Measurements from ENCODE around the gene NOLC1.
"Not testable (repeated sequence)": the region's sequence is repeated elsewhere in the genome, so short reads cannot be mapped to it uniquely, and the experiment has no call there.

The NOLC1 gene

GRCh38 chr10:102154466-102155116 is 2.4 kb downstream of the NOLC1 start:
- DNase-seq (ENCODE audit: low spot score), result no peak

- DNase-seq (ENCODE audit: low spot score), result no peak
Observed at GRCh38 chr10:102157224-102157623, 5.0 kb downstream of the NOLC1 start.

GRCh38 chr10:102159051-102159597 is 6.9 kb downstream of the NOLC1 start:
- DNase-seq (ENCODE audit: low spot score), result no peak

- DNase-seq (ENCODE audit: low spot score), result no peak
Observed at GRCh38 chr10:102159831-102160230, 7.6 kb downstream of the NOLC1 start.

GRCh38 chr10:102163342-102163989 is 11.3 kb downstream of the NOLC1 start:
- DNase-seq (ENCODE audit: low spot score), result no peak

GRCh38 chr10:102167861-102168260 is 15.7 kb downstream of the NOLC1 start:
- DNase-seq (ENCODE audit: low spot score), result no peak

- DNase-seq (ENCODE audit: low spot score), result no peak
Observed at GRCh38 chr10:102170602-102171001, 18.4 kb downstream of the NOLC1 start.

- DNase-seq (ENCODE audit: low spot score), result no peak
Observed at GRCh38 chr10:102172288-102172687, 20.1 kb downstream of the NOLC1 start.

- no peak for DNase-seq (ENCODE audit: low spot score)
Observed at GRCh38 chr10:102175415-102175814, 23.2 kb downstream of the NOLC1 start.

GRCh38 chr10:102184606-102185005 is 32.4 kb downstream of the NOLC1 start:
- DNase-seq (ENCODE audit: low spot score), result no peak

GRCh38 chr10:102185272-102185671 is 33.1 kb downstream of the NOLC1 start:
- no peak for DNase-seq (ENCODE audit: low spot score)

GRCh38 chr10:102185811-102186527 is 33.8 kb downstream of the NOLC1 start:
- no peak for DNase-seq (ENCODE audit: low spot score)

- DNase-seq (ENCODE audit: low spot score), result no peak
Observed at GRCh38 chr10:102188298-102188940, 36.2 kb downstream of the NOLC1 start.

GRCh38 chr10:102188941-102189898 is 37.0 kb downstream of the NOLC1 start:
- not testable (repeated sequence) for DNase-seq (ENCODE audit: low spot score)

- no peak for DNase-seq (ENCODE audit: low spot score)
Observed at GRCh38 chr10:102191956-102192355, 39.8 kb downstream of the NOLC1 start.

GRCh38 chr10:102195296-102195870 is 43.2 kb downstream of the NOLC1 start:
- no peak for DNase-seq (ENCODE audit: low spot score)

- no peak for DNase-seq (ENCODE audit: low spot score)
Observed at GRCh38 chr10:102196893-102197292, 44.7 kb downstream of the NOLC1 start.

GRCh38 chr10:102198027-102198426 is 45.8 kb downstream of the NOLC1 start:
- no peak for DNase-seq (ENCODE audit: low spot score)

- no peak for DNase-seq (ENCODE audit: low spot score)
Observed at GRCh38 chr10:102200751-102201640, 48.8 kb downstream of the NOLC1 start.

- no peak for DNase-seq (ENCODE audit: low spot score)
Observed at GRCh38 chr10:102202386-102202785, 50.2 kb downstream of the NOLC1 start.

Measured in kidney capillary endothelial cell (primary cell).